HEK293 (cell line): ENCODE results near the gene MEGF9.

Experiments used
- CTCF ChIA-PET: fragments of 350-600 bp; formaldehyde crosslinking; extraction: SDS; loops from one replicate; lab custom pipeline; 2021; ENCODE audit warnings: antibody characterized with exemption; lab: Yijun Ruan, JAX
- POLR2A ChIA-PET: fragments of 300-600 bp; formaldehyde crosslinking; extraction: SDS; loops from one replicate; lab custom pipeline; 2020; ENCODE audit warnings: antibody characterized with exemption, inconsistent platforms; lab: Yijun Ruan, JAX
- H3K27ac ChIP-seq: fragments of 200-500 bp; sonication (Bioruptor generic); 2 replicates; pipeline ENCODE4 v1.5.1; 2014; ENCODE audit warnings: low read depth, low read length, control low read depth, inconsistent platforms; ENCODE audit errors: extremely low read depth
- H3K36me3 ChIP-seq, 2 experiments: fragments of 200-500 bp in 1 of 2; sonication (Bioruptor generic) in 1 of 2; 1 replicate in 1 of 2; 2 replicates in 1 of 2; pipeline ENCODE4 v1.5.1; 2014 to 2017; ENCODE audit warnings: inconsistent platforms in 2 of 2, low read length in 2 of 2; ENCODE audit not compliant: control insufficient read depth in 2 of 2, insufficient read depth in 1 of 2
- H3K4me1 ChIP-seq: fragments of 200-500 bp; sonication (Bioruptor generic); 2 replicates; pipeline ENCODE4 v1.5.1; 2014; ENCODE audit warnings: mild to moderate bottlenecking, low read length, inconsistent platforms; ENCODE audit not compliant: control insufficient read depth, insufficient read depth
- H3K4me3 ChIP-seq: 2 replicates; pipeline ENCODE4 v1.5.1; 2011; ENCODE audit warnings: low read depth, mild to moderate bottlenecking, control low read depth, low read length, moderate library complexity
- H3K9me3 ChIP-seq: fragments of 200-500 bp; sonication (Bioruptor generic); 2 replicates; pipeline ENCODE4 v1.5.1; 2014; ENCODE audit warnings: low read depth, low read length, inconsistent platforms; ENCODE audit not compliant: control insufficient read depth, insufficient read depth
- OSR2 ChIP-seq: fragments of 450-650 bp; formaldehyde crosslinking; IDR thresholded peaks from 2 replicates; pipeline ENCODE4 v1.5.1; 2016; ENCODE audit warnings: missing biosample characterization, missing genetic modification characterization
- PRDM1 ChIP-seq: fragments of 450-650 bp; formaldehyde crosslinking; IDR thresholded peaks from 2 replicates; pipeline ENCODE4; 2016; ENCODE audit warnings: missing biosample characterization, missing genetic modification characterization
- SCRT2 ChIP-seq: fragments of 450-650 bp; formaldehyde crosslinking; IDR thresholded peaks from 2 replicates; pipeline ENCODE4 v1.5.1; 2016; ENCODE audit warnings: missing biosample characterization, missing genetic modification characterization
- SP7 ChIP-seq: fragments of 450-650 bp; formaldehyde crosslinking; IDR thresholded peaks from 2 replicates; pipeline ENCODE4 v1.5.1; 2016; ENCODE audit warnings: missing biosample characterization, missing genetic modification characterization
- ZNF140 ChIP-seq: fragments of 450-650 bp; formaldehyde crosslinking; IDR thresholded peaks from 2 replicates; pipeline ENCODE4 v1.5.1; 2016; ENCODE audit warnings: missing biosample characterization, missing genetic modification characterization
- ZNF202 ChIP-seq: fragments of 450-650 bp; formaldehyde crosslinking; IDR thresholded peaks from 2 replicates; pipeline ENCODE4 v1.5.1; 2016; ENCODE audit warnings: missing biosample characterization, missing genetic modification characterization, borderline replicate concordance
- ZNF335 ChIP-seq: fragments of 450-650 bp; formaldehyde crosslinking; conservative IDR thresholded peaks from 2 replicates; pipeline ENCODE4 v1.5.1; 2016; ENCODE audit warnings: missing biosample characterization, missing genetic modification characterization
- ZNF366 ChIP-seq: fragments of 450-650 bp; formaldehyde crosslinking; conservative IDR thresholded peaks from 2 replicates; pipeline ENCODE4 v1.5.1; 2016; ENCODE audit warnings: missing biosample characterization, missing genetic modification characterization
- ZNF433 ChIP-seq: fragments of 450-650 bp; formaldehyde crosslinking; IDR thresholded peaks from 2 replicates; pipeline ENCODE4 v1.5.1; 2016; ENCODE audit warnings: missing biosample characterization, missing genetic modification characterization, low read depth
- ZNF549 ChIP-seq: fragments of 450-650 bp; IDR thresholded peaks from 2 replicates; pipeline ENCODE4 v1.5.1; 2018; ENCODE audit warnings: missing biosample characterization, missing genetic modification characterization, mild to moderate bottlenecking, inconsistent platforms, moderate library complexity
- ZNF626 ChIP-seq: fragments of 450-650 bp; sonication (Bioruptor Pico); formaldehyde crosslinking; IDR thresholded peaks from 2 replicates; pipeline ENCODE4 v1.5.1; 2018; ENCODE audit warnings: missing biosample characterization, missing genetic modification characterization, inconsistent platforms
- ZNF654 ChIP-seq: fragments of 450-650 bp; formaldehyde crosslinking; IDR thresholded peaks from 2 replicates; pipeline ENCODE4 v1.5.1; 2016; ENCODE audit warnings: low read depth, missing biosample characterization, missing genetic modification characterization
- ZNF664 ChIP-seq: fragments of 450-650 bp; formaldehyde crosslinking; IDR thresholded peaks from 2 replicates; pipeline ENCODE4 v1.5.1; 2016; ENCODE audit warnings: missing biosample characterization, missing genetic modification characterization
- ZNF837 ChIP-seq: fragments of 450-650 bp; formaldehyde crosslinking; IDR thresholded peaks from 2 replicates; pipeline ENCODE4 v1.5.1; 2016; ENCODE audit warnings: missing biosample characterization, missing genetic modification characterization
- ZSCAN30 ChIP-seq: fragments of 450-650 bp; IDR thresholded peaks from 2 replicates; pipeline ENCODE4 v1.5.1; 2018; ENCODE audit warnings: missing biosample characterization, mild to moderate bottlenecking, missing genetic modification characterization, moderate library complexity
- TF ChIP-seq, protein P1 (sequence below): fragments of 450-650 bp; formaldehyde crosslinking; IDR thresholded peaks from 2 replicates; pipeline ENCODE4 v1.5.1; 2017; ENCODE audit warnings: missing biosample characterization, missing genetic modification characterization
- TF ChIP-seq, protein P2 (sequence below): fragments of 450-650 bp; formaldehyde crosslinking; IDR thresholded peaks from 2 replicates; pipeline ENCODE4 v1.5.1; 2016; ENCODE audit warnings: missing biosample characterization, missing genetic modification characterization

MEGF9 gene

DNA sequence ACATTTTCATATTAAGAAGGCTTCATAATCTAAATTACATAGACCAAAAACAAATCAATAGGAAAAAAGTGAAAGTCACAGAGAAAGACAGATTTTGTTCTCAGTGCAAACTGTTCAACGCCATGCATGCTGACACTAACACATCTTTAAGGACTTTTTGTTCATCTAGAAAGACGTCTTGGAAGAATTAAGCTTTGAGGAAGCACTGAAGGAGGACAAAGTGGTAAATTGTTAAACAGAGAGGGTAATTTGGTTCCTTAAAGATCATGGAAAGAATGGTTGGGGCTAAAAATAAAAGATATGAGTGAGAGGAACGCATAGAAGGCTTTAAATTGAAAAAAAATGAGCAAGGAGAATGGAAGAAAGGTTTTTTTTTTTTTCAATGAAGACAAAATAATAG is 9.1 kb downstream of the MEGF9 start:
- peaks cover 5% of the 10 kb centered on the region; the same call in 1 of the 2 replicates for H3K4me1 ChIP-seq
- TF ChIP-seq PRDM1 (tag by site-specific recombination) (0 out of 2 replicates have a peak, but pooled peaks have one; percentile 20), ZNF140 (tag by site-specific recombination) (no peak)
- TF ChIP-seq, protein P1, sequence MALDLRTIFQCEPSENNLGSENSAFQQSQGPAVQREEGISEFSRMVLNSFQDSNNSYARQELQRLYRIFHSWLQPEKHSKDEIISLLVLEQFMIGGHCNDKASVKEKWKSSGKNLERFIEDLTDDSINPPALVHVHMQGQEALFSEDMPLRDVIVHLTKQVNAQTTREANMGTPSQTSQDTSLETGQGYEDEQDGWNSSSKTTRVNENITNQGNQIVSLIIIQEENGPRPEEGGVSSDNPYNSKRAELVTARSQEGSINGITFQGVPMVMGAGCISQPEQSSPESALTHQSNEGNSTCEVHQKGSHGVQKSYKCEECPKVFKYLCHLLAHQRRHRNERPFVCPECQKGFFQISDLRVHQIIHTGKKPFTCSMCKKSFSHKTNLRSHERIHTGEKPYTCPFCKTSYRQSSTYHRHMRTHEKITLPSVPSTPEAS = no peak
- TF ChIP-seq, all 188 proteins: peak for 1

DNA sequence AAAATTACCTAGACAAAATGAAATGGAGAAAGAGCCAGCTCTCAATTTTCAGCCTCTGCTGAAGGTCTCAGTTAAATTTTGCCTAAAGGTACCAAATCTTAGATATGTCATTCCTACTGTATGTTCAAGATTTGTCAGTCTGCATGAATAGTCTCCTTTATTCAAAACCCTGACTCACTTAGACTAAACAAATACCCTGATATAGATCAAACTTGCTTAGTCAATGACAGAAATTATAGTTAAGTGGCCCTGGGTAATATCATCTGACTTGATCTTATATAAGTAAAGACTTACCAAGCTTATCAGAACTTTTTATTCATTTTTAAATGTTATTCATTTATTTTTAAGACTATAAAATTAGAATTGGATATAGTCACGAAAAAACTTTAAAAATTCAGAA is 12.2 kb downstream of the MEGF9 start:
- Histone ChIP-seq H3K27ac (no peak overlapping the region), H3K9me3 (no peaks in the 10 kb centered on the region), H3K4me3 (no peak overlapping the region), H3K4me1 (peaks cover 2% of the 10 kb centered on the region; the same call in 1 of the 2 replicates), H3K36me3 (no peaks in the 10 kb centered on the region)
- TF ChIP-seq ZNF626 (no peak), OSR2 (no peak), ZNF335 (tag by site-specific recombination) (no peak), ZNF654 (tag by site-specific recombination) (no peak), ZNF549 (tag by site-specific recombination) (no peak), ZNF837 (tag by site-specific recombination) (no peak), ZNF664 (tag by site-specific recombination) (no peak), ZNF433 (tag by site-specific recombination) (no peak), ZNF366 (tag by site-specific recombination) (no peak), SCRT2 (no peak), ZSCAN30 (tag by site-specific recombination) (no peak), ZNF202 (tag by site-specific recombination) (no peak)
- TF ChIP-seq, protein P2, sequence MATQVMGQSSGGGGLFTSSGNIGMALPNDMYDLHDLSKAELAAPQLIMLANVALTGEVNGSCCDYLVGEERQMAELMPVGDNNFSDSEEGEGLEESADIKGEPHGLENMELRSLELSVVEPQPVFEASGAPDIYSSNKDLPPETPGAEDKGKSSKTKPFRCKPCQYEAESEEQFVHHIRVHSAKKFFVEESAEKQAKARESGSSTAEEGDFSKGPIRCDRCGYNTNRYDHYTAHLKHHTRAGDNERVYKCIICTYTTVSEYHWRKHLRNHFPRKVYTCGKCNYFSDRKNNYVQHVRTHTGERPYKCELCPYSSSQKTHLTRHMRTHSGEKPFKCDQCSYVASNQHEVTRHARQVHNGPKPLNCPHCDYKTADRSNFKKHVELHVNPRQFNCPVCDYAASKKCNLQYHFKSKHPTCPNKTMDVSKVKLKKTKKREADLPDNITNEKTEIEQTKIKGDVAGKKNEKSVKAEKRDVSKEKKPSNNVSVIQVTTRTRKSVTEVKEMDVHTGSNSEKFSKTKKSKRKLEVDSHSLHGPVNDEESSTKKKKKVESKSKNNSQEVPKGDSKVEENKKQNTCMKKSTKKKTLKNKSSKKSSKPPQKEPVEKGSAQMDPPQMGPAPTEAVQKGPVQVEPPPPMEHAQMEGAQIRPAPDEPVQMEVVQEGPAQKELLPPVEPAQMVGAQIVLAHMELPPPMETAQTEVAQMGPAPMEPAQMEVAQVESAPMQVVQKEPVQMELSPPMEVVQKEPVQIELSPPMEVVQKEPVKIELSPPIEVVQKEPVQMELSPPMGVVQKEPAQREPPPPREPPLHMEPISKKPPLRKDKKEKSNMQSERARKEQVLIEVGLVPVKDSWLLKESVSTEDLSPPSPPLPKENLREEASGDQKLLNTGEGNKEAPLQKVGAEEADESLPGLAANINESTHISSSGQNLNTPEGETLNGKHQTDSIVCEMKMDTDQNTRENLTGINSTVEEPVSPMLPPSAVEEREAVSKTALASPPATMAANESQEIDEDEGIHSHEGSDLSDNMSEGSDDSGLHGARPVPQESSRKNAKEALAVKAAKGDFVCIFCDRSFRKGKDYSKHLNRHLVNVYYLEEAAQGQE (tag by site-specific recombination) = no peak
- POLR2A ChIA-PET = interaction anchor here (1.2 to 2.1 kb wide), 2 partner anchors 10 to 12 kb away, joined by 3 to 6 read pairs; partner anchors contain the start of gene MEGF9
- CTCF ChIA-PET = interaction anchor here (0.8 to 1.1 kb wide), 3 partner anchors 8 to 130 kb away, joined by 3 to 7 read pairs (median 3); no protein-coding TSS in a partner anchor

More for the DNA sequence above, 9.1 kb downstream of the MEGF9 start:
- Histone ChIP-seq H3K27ac (no peak overlapping the region), H3K9me3 (no peaks in the 10 kb centered on the region), H3K4me3 (no peak overlapping the region), H3K36me3 (no peaks in the 10 kb centered on the region; a peak in 1 of 3 replicates)
- POLR2A ChIA-PET = interaction anchor here (0.6 kb wide), 1 partner anchor 25 kb away, joined by 4 read pairs; no protein-coding TSS in a partner anchor
- CTCF ChIA-PET = interaction anchor here (0.7 kb wide), 1 partner anchor 132 kb away, joined by 4 read pairs; no protein-coding TSS in a partner anchor

DNA sequence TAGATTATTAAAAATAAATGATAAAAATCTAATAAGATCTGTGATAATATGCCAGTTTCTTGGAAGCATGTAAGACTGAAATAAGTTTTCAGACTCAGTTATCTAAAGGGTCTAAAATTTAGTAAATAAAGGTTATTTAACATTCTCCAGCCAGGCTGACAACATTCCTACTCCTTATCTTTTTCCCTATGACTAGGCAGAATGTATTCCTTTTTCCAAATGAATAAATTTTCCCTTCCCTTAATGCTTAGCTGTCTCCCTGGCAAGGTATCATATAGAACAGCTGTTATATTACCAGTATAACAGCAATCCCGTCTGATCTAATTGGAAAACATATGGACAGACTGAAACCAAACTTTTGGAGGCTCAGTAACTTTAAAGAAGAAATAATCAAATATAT is 13.0 kb downstream of the MEGF9 start:
- H3K4me1 ChIP-seq = peaks cover 2% of the 10 kb centered on the region; the same call in 1 of the 2 replicates
- H3K27ac ChIP-seq = no peak overlapping the region
- no peak for TF ChIP-seq SP7 (tag by site-specific recombination)
- TF ChIP-seq ZNF664 (tag by site-specific recombination) = no peak
- no peaks in the 10 kb centered on the region for H3K36me3 ChIP-seq
- H3K9me3 ChIP-seq = no peaks in the 10 kb centered on the region
- no peak overlapping the region for H3K4me3 ChIP-seq
- ChIA-PET CTCF (interaction anchor here (0.5 to 0.6 kb wide), 2 partner anchors 11 to 1229 kb away, joined by 3 to 4 read pairs; no protein-coding TSS in a partner anchor), POLR2A (no interaction called here)
